Measurements from ENCODE around the gene CCR7. TPM values are rescaled to one million over a fixed set of nuclear protein-coding genes. Genes with fewer than 3 reads are reported as not detected.

CCR7 gene
- total RNA-seq, 2 experiments from 2014 or later, result 297 to 302 TPM

DNA sequence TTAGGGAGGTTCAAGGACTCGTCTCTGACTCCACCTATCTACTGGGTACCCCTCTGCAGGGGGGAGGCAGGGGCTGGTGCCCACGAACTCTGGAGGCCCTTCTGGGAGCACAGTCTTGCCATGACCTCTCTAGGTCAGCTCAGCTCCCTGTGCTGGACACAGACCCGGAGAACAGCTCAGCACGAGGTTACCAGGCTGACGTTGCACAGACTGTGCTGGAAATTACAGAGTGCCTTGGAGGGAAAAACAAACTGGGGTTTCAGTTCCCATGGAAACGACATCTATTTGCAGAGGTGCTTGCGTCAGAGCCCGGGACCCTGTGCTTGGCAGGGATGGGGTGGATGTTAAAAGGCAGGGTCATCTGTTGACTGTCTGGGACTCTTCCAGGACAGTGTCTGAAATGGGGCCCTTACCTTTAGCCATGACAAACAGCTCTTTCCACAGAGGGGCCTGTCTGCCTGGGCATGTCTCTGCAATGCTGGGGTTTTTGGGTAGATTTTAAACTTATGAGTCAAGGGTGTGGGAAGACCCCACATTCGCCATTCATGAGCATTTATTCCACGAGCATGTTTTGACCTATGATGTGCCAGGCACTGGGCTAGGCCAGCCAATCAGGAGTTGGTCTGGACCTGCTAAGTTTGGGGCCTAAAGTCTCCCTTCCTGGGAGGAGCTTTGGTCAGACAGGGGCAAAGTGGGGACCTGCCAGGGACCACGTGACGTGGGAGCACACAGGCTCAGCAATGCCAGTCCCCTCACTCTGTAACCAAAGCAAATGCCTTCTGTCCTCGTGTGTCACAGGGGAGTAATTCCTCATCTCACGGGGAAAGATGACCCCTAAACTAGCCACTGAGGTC lies 22.5 kb downstream of the CCR7 start:
- POLR2A ChIA-PET, result interaction anchor here (0.8 to 19.7 kb wide), 13 partner anchors 8 to 105 kb away, joined by 3 to 548 read pairs (median 5); partner anchors contain the start of genes CCR7 and SMARCE1
- peak; percentile 91 for DNase-seq
- H3K4me1 Mint-ChIP-seq (ENCODE audit: low read depth), result peaks cover 91% of the 10 kb centered on the region
- intact Hi-C loops (cut with micrococcal nuclease), result no loop called here
- TF ChIP-seq, protein P1, sequence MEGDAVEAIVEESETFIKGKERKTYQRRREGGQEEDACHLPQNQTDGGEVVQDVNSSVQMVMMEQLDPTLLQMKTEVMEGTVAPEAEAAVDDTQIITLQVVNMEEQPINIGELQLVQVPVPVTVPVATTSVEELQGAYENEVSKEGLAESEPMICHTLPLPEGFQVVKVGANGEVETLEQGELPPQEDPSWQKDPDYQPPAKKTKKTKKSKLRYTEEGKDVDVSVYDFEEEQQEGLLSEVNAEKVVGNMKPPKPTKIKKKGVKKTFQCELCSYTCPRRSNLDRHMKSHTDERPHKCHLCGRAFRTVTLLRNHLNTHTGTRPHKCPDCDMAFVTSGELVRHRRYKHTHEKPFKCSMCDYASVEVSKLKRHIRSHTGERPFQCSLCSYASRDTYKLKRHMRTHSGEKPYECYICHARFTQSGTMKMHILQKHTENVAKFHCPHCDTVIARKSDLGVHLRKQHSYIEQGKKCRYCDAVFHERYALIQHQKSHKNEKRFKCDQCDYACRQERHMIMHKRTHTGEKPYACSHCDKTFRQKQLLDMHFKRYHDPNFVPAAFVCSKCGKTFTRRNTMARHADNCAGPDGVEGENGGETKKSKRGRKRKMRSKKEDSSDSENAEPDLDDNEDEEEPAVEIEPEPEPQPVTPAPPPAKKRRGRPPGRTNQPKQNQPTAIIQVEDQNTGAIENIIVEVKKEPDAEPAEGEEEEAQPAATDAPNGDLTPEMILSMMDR (IDR thresholded peaks at IDR 0.05), result no peak
- no peaks in the 10 kb centered on the region for H3K27me3 Mint-ChIP-seq
- H3K27ac Mint-ChIP-seq, result peak overlapping the region; percentile 93
- peaks cover 4% of the 10 kb centered on the region for H3K36me3 Mint-ChIP-seq (ENCODE audit: low read depth)
- ATAC-seq, result peak; percentile 60
- H3K9me3 Mint-ChIP-seq, result no peaks in the 10 kb centered on the region
- H3K4me3 Mint-ChIP-seq, result peak overlapping the region; percentile 71
- CTCF ChIA-PET, result interaction anchor here (1.1 to 15.3 kb wide), 7 partner anchors 9 to 99 kb away, joined by 3 to 234 read pairs (median 5); partner anchors contain the start of gene IGFBP4

DNA sequence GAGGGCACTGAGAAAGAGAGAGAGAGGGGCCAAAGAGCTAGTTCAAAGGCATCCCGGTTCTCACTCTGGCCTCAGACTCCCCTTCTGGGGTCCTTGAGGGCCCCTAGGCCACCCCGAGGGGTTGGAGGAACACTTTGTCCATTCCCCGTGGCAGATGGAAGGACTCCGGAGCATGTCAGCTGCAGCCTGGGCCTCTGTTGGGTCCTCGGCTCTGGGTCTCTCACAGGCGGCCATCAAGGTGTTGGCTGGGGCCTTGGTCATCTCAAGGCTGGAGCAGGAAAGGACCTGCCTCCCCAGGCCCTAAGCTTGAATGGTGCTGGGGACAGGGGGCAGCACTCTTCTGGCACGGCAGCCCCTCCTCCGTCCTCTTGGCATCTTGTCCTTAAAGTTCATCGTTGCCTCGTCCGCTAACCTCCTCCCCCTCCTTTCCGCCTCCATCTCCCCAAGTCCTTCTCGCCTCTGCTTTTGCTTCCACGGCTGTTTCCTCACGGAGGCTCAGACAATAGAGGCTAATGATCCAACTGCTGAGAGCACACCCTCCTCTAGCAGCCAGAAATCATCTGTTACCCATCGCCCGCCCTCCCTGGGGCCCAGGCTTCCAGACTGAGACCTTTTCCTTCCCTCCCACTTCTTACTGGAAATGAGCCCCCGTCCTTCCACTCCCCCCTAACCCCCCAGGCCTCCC lies 23.3 kb downstream of the CCR7 start:
- CTCF ChIA-PET, result interaction anchor here (1.1 to 15.3 kb wide), 7 partner anchors 9 to 98 kb away, joined by 3 to 234 read pairs (median 5); partner anchors contain the start of gene IGFBP4
- TF ChIP-seq, protein P1 (IDR thresholded peaks at IDR 0.05), result no peak
- Mint-ChIP-seq H3K27me3 (no peaks in the 10 kb centered on the region), H3K9me3 (no peaks in the 10 kb centered on the region), H3K36me3 (ENCODE audit: low read depth) (peaks cover 4% of the 10 kb centered on the region), H3K4me3 (peak overlapping the region; percentile 71), H3K4me1 (ENCODE audit: low read depth) (peaks cover 89% of the 10 kb centered on the region), H3K27ac (peak overlapping the region; percentile 93)
- intact Hi-C loops (cut with micrococcal nuclease), result loop anchor here (2.0 kb wide), 1 partner anchor 19 kb away; no protein-coding TSS in a partner anchor
- DNase-seq (peak; percentile 55), ATAC-seq (no peak)
- POLR2A ChIA-PET, result interaction anchor here (0.7 to 19.7 kb wide), 14 partner anchors 7 to 254 kb away, joined by 3 to 548 read pairs (median 5); partner anchors contain the start of genes CCR7, CDC6 and SMARCE1

DNA sequence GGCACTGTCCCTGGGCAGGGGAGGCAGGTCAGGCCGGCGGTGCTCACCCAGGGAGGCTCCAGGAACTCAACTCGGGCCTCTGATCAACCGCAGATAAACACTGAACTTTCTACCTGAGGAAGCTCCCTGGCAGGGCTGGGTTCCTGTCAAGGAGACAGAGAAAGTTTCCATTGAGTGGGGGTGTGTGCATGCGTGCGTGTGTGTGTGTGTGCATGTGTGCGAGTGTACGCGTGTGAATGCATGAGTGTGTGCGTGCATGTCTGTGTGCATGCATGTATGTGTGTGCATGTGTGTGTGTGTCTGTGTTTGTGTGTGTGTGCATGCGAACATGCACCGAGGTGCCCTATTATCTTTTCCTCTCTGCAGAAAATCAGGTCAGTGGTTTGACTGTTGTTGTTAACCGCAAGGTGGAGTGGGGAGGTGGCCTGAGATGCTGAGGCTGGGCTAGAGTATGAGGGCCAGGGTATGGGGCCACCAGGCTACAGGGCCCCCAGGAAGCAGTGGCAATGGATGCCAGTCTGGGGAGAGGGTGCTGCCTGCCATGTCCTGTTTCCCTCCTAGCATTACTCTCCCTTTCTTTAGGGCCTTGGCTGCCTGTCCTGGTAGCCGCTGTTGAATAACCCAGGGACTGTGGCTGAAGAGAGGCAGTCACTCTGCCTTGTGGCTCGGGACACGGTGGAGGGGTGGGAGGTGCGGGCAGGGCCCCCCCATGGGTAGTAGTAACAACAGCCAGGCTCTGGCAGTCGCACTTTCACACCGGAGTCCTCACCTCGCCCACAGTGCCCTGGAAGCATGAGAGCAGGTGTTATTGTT lies 24.0 kb downstream of the CCR7 start:
- DNase-seq (peak; percentile 92), ATAC-seq (peak; percentile 32)
- TF ChIP-seq, protein P1 (IDR thresholded peaks at IDR 0.05), result no peak
- Mint-ChIP-seq H3K4me3 (peak overlapping the region; percentile 71), H3K27ac (peak overlapping the region; percentile 93), H3K9me3 (no peaks in the 10 kb centered on the region), H3K27me3 (no peaks in the 10 kb centered on the region), H3K36me3 (ENCODE audit: low read depth) (peaks cover 4% of the 10 kb centered on the region), H3K4me1 (ENCODE audit: low read depth) (peaks cover 89% of the 10 kb centered on the region)
- intact Hi-C loops (cut with micrococcal nuclease), result loop anchor here (2.0 kb wide), 1 partner anchor 20 kb away; no protein-coding TSS in a partner anchor
- POLR2A ChIA-PET, result interaction anchor here (0.7 to 19.7 kb wide), 18 partner anchors 9 to 253 kb away, joined by 3 to 548 read pairs (median 5); partner anchors contain the start of genes CCR7, CDC6, SMARCE1 and TOP2A
- CTCF ChIA-PET, result interaction anchor here (1.0 to 15.3 kb wide), 7 partner anchors 9 to 180 kb away, joined by 3 to 234 read pairs (median 24); partner anchors contain the start of gene GJD3

DNA sequence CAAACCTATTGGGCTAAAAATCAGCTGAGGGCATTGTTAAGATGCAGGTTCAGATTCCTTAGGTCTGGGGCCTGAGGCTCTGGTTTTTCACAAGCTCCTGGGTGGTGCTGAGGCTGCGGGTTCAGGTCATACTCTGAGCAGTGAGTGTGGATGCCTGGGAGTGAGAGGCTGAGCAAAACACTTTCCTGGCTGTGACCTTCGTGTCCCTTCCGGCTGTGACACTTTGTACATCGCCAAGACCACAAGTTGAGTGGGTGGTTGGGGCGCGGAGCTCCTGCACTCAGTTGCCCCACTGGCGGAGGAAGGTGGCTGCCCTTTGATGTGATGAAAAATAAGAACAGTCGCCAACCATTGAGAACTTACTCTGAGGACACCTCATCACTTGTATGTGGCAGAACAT lies 24.8 kb downstream of the CCR7 start:
- peak overlapping the region; percentile 71 for H3K4me3 Mint-ChIP-seq
- peaks cover 4% of the 10 kb centered on the region for H3K36me3 Mint-ChIP-seq (ENCODE audit: low read depth)
- no peaks in the 10 kb centered on the region for H3K9me3 Mint-ChIP-seq
- peaks cover 87% of the 10 kb centered on the region for H3K4me1 Mint-ChIP-seq (ENCODE audit: low read depth)
- POLR2A ChIA-PET, result interaction anchor here (0.8 to 19.7 kb wide), 15 partner anchors 8 to 180 kb away, joined by 3 to 548 read pairs (median 5); partner anchors contain the start of genes CCR7 and TOP2A
- TF ChIP-seq, protein P1 (IDR thresholded peaks at IDR 0.05), result no peak
- ATAC-seq (peak; percentile 29), DNase-seq (peak; percentile 95)
- intact Hi-C loops (cut with micrococcal nuclease), result loop anchor here (2.0 kb wide), 1 partner anchor 20 kb away; no protein-coding TSS in a partner anchor
- CTCF ChIA-PET, result interaction anchor here (0.6 to 15.3 kb wide), 14 partner anchors 9 to 179 kb away, joined by 3 to 234 read pairs (median 4); partner anchors contain the start of genes GJD3 and IGFBP4
- no peaks in the 10 kb centered on the region for H3K27me3 Mint-ChIP-seq
- H3K27ac Mint-ChIP-seq, result peak overlapping the region; percentile 93
